Upper lobe of left lung (tissue), 4 donors: Measurements from ENCODE around the gene MAP1S.

ENCODE experiments used
- CTCF ChIP-seq, 6 experiments: fragments of 450-650 bp in 4 of 6; fragments of 200-600 bp in 2 of 6; sonication (generic) in 2 of 6; IDR thresholded peaks; one replicate each; pipeline ENCODE4 v1.5.1; 2016 to 2019; ENCODE audit warnings: antibody characterized with exemption in 6 of 6
- EP300 ChIP-seq, 4 donors: sonication (generic); formaldehyde crosslinking; IDR thresholded peaks; one replicate each; pipeline ENCODE4 v1.5.1; 2017; ENCODE audit warnings: antibody characterized with exemption in 4 of 4, control low read depth in 2 of 4
- POLR2A ChIP-seq, 4 donors: fragments of 450-650 bp; IDR thresholded peaks; one replicate each; pipeline ENCODE4 v1.5.1; 2016 to 2017; ENCODE audit warnings: antibody characterized with exemption in 4 of 4, mild to moderate bottlenecking in 2 of 4

DNA sequence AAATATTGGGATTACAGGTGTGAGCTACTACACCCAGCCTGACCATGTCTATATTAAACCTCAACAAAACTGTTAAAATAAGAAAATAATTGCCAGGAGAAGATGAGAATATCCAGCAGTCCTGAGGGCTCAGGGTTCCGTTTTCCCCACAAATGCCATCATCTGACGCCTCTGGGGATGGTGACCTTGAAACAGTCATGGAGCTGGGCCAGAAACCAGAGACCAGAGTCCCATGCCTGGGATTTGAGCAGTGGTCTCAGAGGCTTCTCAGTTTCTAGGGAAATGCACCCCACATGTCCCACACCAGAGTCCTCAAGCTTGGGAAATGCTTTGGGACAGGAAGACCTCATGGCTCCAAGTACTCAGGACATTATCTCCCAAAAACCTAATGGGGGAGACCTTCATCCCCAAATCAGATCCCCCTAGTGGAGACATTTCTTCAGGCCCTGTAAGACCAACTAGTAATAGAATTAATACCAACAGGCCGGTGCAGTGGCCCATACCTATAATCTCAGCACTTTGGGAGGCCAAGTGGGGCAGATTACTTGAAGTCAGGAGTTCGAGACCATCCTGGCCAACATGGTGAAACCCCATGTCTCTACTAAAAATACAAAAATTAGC is 2.9 kb upstream of the MAP1S start:
- no peak for TF ChIP-seq EP300 (IDR thresholded peaks at IDR 0.05)
- no peak for TF ChIP-seq CTCF (IDR thresholded peaks at IDR 0.05)
- no peak for TF ChIP-seq POLR2A (IDR thresholded peaks at IDR 0.05)
